Measurements from ENCODE around the gene CGAS. TPM values are rescaled to one million over a fixed set of nuclear protein-coding genes. Genes with fewer than 3 reads are reported as not detected.
"Not testable (repeated sequence)": the region's sequence is repeated elsewhere in the genome, so short reads cannot be mapped to it uniquely, and the experiment has no call there.

CGAS gene
- 7.8 and 12.5 TPM in 2 replicates for total RNA-seq (2014; rRNA removed; shearing (Covaris generic))

DNA sequence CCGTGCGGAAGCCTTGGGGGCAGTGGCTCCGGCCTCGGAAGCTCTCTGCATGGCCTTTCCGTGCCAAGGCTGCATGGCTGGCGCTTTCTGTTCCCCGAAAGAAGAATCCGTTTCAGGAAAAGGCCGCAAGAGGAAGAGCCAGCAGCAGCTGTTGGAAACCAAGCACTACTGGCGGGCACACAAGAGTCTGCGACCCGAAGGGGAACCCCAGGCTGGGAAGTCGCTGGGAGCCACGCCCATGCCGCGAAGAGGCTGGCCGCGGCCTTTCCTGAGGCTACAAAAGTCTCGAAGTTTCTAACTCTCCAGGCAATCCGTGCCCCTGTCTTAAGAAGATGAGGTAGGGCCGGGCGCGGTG is at the start of gene CGAS:
Gene CGAS (minus strand): TSS at position 191 of the 355 bp plus-strand sequence. CDS start 116 bp downstream, at position 75.
- peak; percentile 85 for DNase-seq (ENCODE audit: low read depth)

DNA sequence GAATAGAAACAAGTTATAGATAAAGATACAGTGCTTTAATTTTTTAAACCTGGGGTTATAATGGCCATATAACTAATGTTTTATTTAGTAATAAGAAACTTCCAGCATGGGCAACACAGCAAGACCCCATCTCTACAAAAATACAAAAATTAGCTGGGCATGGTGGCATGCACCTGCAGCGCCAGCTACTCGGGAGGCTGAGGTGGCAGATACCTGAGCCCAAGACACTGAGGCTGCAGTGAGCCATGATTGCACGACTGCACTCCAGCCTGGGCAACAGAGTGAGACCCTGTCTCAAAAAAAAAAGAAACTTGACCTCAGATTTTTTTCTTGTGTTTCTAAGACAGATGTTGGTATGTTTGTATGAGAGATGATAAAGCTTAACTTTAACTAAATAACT is 45.8 kb upstream of the CGAS start:
- no peak for DNase-seq (ENCODE audit: low read depth)

DNA sequence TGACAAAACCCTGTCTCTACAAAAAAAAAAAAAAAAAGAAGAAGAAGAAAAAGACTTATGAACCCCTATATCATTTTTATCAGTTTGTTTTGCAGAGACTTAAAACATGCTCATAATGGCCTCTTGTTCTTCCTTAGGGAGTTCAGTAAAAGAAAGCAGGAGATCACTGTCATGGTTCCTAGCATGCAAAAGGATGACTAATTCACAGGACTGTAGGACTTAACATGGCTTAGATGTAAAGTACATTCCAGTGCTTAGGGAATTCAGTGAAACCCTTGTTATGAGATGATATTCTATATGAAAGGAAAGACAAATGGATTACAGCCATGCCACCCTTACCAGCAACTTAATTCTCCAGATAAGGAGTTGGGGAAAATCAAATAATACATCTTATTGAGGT is 39.3 kb upstream of the CGAS start:
- peak; percentile 12 for DNase-seq (ENCODE audit: low read depth)

DNA sequence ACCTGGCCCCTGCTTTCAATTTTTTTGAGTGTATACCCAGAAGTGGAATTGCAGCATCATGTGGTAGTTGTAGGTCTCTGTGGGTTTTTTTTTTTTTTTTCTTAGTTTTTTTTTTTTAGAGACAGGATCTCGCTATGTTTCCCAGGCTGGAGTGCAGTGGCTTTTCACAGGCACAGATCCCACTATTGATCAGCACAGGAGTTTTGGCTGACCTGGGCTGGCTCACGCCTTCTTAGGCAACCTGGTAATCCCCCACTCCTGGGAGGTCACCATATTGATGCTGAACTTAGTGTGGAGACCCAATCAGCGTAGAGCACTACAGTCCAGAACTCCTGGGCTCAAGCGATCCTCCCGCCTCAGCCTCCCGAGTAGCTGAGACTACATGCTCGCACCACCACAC is 35.4 kb upstream of the CGAS start:
- no peak for DNase-seq (ENCODE audit: low read depth)

DNA sequence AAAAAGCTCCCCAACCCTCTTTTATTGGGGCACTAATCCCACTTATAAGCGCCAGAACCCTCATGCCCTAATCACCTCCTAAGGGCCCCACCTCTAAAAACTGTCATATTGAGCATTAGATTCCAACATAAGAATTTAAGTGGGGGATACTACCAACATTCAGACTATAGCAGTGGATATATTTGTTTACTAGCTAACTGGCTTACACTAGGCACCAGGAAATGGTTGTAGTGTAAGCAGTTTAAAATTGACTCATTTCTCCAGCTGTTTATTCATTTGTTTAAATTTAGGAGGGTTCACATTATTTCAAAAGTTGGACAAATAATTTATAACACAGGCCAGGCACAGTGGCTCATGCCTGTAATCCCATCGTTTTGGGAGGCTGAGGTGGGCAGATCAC is 32.3 kb upstream of the CGAS start:
- no peak for DNase-seq (ENCODE audit: low read depth)

DNA sequence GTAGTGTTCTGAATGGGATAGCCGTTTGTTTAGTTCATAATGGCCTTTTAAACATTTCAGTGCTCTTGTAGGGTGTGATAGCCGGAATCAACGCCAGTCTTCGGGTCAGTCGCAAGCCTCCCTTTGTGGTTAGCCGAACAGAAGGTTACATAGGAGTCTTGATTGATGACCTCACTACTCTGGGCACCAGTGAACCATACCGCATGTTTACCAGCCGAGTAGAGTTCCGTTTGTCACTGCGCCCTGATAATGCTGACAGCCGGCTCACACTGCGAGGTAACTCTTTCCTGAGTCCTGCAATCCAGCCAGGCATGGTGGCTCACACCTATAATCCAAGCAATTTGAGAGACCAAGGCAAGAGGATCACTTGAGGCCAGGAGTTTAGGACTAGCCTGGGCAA is 29.9 kb upstream of the CGAS start:
- no peak for DNase-seq (ENCODE audit: low read depth)

DNA sequence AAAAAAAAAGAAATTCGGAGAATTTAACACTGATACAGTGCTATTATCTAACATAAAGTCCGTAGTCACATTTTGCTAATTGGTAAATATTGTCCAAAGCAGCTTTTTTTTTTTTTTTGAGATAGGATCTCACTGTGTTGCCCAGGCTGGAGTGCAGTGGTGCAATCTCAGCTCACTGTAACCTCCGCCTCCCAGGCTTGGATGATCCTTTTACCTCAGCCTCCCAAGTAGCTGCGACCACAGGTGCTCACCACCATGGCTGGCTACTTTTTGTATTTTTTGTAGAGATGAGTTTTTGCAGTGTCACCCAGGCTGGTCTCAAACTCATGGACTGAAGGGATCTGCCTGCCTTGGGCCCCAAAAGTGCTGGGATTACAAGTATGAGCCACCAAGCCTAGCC is 25.3 kb upstream of the CGAS start:
- no peak for DNase-seq (ENCODE audit: low read depth)

DNA sequence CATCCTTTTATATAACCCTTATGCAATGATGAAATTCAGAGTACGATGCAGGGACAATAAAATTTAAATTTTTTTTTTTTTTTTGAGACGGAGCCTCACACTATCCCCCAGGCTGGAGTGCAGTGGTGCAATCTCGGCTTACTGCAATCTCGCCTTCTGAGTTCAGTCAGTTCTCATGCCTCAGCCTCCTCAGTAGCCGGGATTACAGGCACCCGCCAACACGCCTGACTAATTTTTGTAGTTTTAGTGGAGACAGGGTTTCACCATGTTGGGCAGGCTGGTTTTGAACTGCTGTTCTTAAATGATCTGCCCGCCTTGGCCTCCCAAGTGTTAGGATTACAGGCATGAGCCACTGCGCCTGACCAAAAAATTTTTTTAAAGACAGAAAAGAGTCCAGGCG is 24.6 kb upstream of the CGAS start:
- no peak for DNase-seq (ENCODE audit: low read depth)

DNA sequence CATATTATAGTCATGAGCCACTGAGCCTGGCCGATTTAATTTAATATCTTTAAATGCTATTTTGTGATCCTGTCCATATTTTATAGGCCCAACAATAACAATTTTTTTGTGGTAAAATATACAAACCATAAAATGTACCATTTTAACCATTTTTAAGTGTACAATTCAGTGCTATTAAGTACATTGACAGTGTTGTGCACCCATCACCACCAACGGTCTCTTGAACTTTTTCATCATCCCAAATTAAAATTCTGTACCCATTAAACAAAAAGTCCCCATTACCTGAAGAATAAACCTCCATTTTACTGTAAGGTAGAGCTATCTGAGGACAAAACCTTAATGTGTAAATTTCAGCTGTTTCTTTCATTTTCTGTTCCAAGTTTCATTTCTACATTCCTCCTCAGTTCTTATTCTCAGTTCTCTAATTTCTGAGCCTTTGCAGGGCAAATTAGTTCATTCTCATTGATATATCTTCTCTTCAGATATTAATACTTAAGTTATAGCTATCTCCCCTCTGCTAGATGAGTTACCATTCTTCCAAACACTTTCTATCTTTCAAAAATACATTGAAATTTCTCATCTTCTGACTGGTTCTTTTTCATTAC is 19.7 kb upstream of the CGAS start:
- no peak for DNase-seq (ENCODE audit: low read depth)

DNA sequence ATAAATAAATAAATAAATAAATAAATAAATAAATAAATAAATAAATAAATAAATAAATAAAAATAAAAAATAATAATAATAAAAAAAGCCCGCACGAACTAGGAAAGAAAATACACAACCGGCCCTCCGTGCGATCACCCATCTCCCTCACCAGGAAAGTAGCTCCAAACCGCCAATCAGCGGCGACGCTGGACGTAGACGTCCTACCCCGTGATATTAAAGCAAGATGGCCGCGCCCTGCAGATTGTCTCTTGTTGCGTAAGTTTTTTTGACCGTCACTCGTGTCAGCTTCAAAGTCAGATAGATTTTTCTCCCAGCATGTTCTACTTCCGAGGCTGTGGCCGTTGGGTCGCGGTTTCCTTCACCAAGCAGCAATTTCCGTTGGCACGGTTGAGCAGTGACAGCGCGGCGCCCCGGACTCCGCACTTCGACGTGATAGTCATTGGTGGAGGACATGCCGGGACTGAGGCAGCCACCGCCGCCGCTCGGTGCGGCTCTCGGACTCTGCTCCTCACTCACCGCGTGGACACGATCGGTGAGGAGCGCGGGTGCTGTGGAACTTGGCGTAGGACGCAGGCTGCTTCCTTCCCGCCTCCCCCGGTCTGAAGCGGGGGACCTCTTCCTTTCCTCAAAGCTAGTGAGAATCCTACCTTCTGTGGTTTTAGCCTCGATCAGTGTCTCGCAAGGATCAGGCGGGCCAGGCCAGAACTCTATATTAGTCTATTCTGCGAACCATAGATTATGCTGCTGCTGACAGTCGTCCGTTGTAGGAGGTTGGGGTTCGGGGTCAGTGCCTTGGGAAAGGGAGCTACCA is 9.6 kb upstream of the CGAS start, which contains the start of gene MTO1:
Gene MTO1 (plus strand): TSS at position 201 of the 814 bp plus-strand sequence. CDS start 118 bp downstream, at position 319.
- DNase-seq (ENCODE audit: low read depth): peak; percentile 95

DNA sequence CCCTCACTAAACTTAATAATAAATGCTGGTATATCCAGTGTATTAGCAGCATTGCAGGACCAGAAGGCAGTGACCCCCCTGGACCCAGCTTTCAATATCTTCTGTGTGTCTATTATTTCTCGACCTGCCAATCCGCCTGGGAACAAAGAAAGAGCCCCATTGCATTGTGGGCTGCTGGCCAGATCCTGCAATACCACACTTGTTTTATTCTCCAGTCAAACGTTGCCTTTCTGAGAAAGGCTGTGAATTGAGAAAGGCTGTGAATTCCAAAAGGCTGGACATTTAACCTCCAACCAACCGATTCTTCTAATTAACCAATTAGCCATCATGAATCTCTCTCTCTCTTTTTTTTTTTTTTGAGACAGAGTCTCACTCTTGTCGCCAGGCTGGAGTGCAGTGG is 8.0 kb upstream of the CGAS start:
- DNase-seq (ENCODE audit: low read depth): no peak

DNA sequence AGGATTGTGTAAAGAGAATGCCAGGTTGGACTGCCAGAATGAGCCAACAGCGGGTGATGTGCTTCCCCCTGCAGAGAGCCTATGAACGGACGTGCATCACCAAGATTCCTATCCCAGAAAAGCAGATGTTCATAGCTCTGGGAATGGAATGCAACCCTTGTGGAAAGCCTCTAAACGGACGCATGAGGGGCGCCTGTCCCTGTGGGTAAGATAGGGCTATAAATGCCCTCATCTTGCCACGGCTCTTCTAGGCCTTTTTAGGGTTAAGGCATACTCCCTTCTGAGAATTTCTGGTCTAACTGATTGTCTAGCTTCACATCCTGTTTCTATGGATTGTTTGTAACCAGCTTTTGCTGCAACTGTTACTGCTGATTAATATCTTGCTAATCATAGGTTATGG is 7.4 kb upstream of the CGAS start:
- DNase-seq (ENCODE audit: low read depth): not testable (repeated sequence)

DNA sequence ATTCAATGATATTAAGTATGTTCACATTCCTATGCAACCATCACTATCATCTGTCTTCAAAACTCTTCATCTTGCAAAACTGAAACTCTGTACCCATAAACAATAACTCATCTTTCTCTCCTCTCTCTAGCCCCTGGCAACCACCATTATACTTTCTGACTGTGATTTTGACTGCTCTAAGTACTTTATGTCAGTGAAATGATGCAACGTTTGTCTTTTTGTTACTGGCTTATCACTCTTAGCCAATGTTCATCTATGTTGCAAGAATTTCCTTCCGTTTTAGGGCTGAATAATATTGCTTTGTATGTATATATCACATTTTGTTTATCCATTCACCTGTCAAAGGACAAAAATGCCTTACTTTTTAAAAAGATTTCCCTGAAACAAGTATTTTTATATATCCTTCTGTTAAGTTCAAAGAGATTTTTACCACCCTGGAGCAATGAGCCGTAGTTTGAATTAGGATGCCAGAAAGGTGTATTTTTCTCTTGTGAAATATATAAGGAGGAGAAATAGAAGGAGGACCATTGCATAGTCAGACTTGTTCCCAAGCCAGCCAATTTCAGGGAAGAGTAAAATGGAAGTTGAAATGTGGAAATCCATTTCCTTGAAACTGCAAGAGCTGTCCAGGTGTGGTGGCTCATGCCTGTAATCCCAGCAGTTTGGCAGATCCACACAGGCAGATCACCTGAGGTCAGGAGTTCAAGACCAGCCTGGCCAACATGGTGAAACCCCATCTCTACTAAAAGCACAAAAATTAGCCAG is 4.0 kb upstream of the CGAS start:
- no peak for DNase-seq (ENCODE audit: low read depth)

DNA sequence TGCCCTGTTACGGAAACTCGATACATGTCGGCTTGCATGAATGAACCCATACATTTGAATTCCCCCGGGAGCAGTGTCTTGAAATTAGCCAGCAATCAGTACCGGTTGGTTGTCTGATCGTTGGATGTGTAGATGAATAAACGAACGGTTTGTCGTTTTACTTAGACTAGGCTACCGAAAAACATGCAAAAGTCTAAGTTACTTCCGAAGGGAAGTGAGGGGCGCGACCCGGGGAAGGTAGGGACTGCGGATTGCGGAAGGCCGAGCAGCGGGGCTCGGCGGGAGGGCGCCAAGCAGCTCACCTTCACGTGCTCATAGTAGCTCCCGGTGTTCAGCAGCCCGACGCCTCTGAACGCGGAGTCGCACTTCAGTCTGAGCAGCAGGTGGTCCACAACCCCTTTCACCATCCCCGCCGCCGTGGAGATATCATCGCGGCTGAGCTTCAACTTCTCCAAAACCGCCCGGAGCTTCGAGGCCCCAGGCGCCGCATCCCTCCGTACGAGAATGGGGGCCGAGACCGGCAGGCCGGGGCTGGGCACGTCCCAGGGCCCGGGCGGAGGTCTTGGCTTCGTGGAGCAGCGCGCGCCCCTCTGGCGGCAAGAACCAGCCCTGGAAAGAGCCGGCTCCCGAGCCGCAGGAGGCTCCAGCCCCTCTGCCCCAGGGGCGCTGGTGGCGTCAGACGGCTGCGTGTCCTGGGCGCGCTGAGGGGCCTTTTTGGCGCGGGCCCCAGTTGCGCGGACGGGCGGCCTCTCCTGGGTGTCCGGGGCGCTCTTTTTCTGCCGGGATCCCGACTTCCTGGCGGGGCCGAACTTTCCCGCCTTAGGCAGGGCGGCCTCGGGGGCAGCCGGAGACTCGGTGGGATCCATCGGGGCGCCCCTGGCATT is 632 bp downstream of the CGAS start:
- peak; percentile 25 for DNase-seq (ENCODE audit: low read depth)

DNA sequence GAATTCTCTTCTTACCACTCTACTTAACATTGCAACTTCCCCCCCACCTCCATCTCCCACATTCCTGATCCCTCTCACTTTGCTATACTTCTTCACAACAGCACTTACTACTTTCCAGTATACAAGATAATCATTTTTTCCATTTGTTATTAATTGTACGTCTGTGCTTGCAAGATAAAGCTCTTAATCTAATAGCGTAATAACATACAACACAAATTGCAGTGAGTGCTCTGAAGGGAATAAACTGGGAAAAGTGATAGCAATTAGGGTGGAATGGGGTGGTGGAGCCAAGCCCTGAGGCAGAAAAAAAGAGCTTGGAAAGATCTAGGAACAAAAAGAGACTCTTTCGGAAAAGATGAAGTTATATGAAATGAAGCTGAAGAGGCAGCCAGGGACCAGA is 8.5 kb downstream of the CGAS start:
- DNase-seq (ENCODE audit: low read depth): no peak

DNA sequence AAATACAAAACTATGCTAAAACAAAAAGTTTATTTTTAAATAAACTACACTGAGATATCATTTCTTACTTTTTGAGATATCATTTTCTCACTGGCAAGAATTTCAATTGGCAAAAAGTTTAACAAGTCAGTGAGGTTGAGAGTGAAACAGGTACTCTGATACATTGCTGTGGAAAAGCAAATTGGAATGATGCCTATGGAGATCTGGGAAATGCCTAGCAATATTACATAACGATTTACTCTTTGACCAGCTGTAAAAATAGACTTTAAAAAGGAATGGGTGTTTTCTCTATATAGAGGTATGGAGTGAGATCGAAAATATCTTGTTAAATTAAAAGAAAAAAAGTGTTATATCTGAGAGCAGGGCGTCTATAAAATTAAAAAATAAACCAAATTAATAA is 16.9 kb downstream of the CGAS start:
- no peak for DNase-seq (ENCODE audit: low read depth)

DNA sequence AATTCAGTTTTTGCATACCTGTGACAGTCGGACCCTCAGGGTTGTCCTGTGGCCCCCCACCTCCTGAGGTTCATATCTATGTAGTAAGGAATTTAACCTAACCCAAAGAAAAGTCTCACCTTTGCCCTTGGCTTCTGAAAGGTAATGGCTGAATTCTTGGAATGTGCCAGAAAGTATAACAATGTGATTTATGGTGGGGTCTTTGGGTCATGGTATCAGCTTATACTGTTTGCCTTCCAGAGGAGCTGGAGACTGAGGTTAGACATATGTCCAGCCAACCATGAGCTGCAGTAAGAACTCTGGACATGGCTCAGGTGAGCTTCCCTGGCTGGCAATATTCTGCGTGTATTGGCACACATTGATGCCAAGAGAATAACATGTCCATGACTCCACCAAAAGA is 30.6 kb downstream of the CGAS start:
- no peak for DNase-seq (ENCODE audit: low read depth)

DNA sequence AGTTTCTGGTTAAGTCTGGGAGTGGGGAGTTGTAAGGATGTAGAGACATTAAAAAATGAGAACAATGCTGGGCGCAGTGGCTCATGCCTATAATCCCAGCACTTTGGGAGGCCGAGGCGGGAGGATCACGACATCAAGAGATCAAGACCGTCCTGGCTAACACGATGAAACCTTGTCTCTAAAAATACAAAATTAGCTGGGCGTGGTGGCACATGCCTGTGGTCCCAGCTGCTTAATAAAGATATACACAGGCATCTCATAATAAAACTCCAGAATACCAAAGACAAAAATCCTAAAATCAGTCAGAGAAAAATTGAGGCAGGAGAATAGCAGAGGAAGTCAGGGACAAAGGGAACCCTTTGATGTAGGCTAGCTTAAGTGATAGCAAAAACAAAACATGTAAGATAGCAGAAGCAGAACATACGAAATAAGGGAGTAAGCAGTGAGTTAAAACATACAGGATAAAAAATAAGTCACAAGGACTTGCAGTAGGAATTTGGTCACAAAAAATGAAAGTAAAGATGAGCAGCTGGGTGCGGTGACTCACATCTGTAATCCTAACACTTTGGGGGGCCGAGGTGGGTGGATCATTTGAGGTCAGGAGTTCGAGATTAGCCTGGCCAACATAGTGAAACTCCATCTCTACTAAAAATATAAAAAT is 33.9 kb downstream of the CGAS start:
- peak; percentile 7 for DNase-seq (ENCODE audit: low read depth)

DNA sequence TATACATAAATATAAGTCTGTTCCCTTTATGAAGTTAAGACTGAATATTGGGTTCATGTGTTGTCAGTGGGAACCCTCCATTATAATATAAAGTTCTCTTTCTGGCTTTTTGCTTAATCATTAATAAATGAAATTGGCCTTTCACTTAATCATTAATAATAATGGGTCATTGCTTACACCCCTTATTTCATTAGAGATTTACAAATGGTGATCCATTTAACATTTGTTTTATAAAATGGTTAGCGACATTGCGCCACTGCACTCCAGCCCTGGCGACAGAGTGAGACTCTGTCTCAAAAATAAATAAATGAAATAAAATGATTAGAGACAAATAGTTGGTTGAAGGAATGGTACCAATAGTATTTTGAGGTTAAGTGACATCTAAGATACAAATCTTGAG is 39.0 kb downstream of the CGAS start:
- DNase-seq (ENCODE audit: low read depth): no peak

DNA sequence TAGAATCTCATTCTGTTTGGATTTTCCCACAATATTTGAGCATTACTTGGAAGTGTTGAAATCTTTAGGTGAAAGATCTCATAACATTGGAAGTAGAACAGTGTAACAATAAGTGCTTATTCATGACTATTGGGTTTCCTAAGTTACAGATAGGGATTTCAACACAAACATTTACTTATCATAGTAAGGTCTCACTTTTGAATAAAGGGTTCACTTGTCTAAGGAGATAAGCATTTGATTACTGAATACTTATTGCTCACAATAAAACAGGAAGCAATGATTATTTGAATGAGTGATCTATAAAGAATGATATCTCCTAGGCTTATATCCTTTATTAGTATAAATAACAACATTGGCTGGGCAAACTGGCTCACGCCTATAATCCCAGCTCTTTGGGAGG is 42.7 kb downstream of the CGAS start:
- no peak for DNase-seq (ENCODE audit: low read depth)

DNA sequence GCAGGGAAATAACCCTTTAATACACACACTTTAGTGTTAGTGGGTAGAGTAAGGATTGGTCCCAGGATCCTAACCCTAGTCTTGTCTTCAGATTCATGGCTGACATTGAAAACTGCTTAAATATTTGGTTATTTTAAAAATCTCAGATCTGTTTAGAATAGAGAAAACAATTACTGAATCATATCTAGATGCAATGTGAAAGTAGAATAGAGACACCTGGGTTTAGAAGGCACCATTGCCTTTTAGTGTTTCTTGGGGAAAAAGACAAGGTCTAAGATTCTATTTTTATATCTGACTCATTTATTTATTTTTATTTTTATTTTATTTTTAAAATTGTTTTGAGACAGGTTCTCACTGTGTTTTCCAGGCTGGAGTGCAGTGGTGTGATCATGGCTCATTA is 51.4 kb downstream of the CGAS start:
- no peak for DNase-seq (ENCODE audit: low read depth)

Measured in M059J (cell line).